Measurements from ENCODE around the gene CCDC78.

DNA sequence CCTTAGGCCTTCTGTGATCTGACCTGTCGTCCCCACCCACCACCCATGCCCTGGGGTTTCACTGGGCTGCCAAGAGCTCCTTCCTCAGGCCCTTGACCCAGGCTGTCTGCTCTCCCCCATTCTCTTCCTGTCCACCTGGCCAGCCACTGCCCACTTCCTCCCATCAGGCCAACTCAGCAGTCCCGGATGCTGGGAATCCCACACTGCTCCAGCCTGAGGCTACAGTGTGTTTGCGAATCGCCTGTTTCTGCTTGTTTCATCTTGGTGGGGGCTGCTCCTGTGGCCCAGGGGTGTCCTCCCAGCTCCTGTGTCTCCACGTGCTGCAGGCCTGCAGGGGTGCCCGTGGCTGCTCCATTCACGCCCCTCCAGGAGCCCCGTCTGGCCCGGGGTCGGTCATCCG lies 12.2 kb downstream of the CCDC78 start:
- TF ChIP-seq POLR2A (IDR thresholded peaks at IDR 0.05) (no peak), POLR2AphosphoS5 (IDR thresholded peaks at IDR 0.05) (no peak)
- TF ChIP-seq, protein P1, sequence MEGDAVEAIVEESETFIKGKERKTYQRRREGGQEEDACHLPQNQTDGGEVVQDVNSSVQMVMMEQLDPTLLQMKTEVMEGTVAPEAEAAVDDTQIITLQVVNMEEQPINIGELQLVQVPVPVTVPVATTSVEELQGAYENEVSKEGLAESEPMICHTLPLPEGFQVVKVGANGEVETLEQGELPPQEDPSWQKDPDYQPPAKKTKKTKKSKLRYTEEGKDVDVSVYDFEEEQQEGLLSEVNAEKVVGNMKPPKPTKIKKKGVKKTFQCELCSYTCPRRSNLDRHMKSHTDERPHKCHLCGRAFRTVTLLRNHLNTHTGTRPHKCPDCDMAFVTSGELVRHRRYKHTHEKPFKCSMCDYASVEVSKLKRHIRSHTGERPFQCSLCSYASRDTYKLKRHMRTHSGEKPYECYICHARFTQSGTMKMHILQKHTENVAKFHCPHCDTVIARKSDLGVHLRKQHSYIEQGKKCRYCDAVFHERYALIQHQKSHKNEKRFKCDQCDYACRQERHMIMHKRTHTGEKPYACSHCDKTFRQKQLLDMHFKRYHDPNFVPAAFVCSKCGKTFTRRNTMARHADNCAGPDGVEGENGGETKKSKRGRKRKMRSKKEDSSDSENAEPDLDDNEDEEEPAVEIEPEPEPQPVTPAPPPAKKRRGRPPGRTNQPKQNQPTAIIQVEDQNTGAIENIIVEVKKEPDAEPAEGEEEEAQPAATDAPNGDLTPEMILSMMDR (IDR thresholded peaks at IDR 0.05), result no peak

All from transverse colon (tissue), 4 donors.